DOHH2 (cell line): Measurements from ENCODE around the gene TICRR.

Experiments used
- EZH2phosphoT487 ChIP-seq: fragments of 200-600 bp; sonication (generic); IDR thresholded peaks from 2 replicates; pipeline ENCODE4 v1.6.1; 2017; ENCODE audit warnings: borderline replicate concordance, mild to moderate bottlenecking, antibody characterized with exemption, low read length, moderate library complexity, mixed read lengths
- TF ChIP-seq, protein P1 (sequence below): fragments of 200-600 bp; sonication (generic); IDR thresholded peaks from one replicate; pipeline ENCODE4 v1.5.1; 2014; ENCODE audit warnings: antibody characterized with exemption, mild to moderate bottlenecking, low read depth, low read length; ENCODE audit not compliant: poor library complexity, severe bottlenecking

- TF ChIP-seq, protein P1, sequence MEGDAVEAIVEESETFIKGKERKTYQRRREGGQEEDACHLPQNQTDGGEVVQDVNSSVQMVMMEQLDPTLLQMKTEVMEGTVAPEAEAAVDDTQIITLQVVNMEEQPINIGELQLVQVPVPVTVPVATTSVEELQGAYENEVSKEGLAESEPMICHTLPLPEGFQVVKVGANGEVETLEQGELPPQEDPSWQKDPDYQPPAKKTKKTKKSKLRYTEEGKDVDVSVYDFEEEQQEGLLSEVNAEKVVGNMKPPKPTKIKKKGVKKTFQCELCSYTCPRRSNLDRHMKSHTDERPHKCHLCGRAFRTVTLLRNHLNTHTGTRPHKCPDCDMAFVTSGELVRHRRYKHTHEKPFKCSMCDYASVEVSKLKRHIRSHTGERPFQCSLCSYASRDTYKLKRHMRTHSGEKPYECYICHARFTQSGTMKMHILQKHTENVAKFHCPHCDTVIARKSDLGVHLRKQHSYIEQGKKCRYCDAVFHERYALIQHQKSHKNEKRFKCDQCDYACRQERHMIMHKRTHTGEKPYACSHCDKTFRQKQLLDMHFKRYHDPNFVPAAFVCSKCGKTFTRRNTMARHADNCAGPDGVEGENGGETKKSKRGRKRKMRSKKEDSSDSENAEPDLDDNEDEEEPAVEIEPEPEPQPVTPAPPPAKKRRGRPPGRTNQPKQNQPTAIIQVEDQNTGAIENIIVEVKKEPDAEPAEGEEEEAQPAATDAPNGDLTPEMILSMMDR, result no peak
- TF ChIP-seq EZH2phosphoT487, result no peak
Observed at GRCh38 chr15:89528757-89529352, 46.4 kb upstream of the TICRR start.
